WTC11 (cell line): ENCODE results near the gene RGS21. TPM values are rescaled to one million over a fixed set of nuclear protein-coding genes. Genes with fewer than 3 reads are reported as not detected.

ENCODE experiments used
- ATAC-seq: fragments of 200-7000 bp; cut with Tn5 transposase; 2 replicates; pipeline ENCODE4 v1.10.0; 2021; ENCODE audit warnings: mild to moderate bottlenecking, moderate library complexity
- CTCF ChIA-PET: fragments of 300-600 bp; sonication (Branson Sonifier 250); formaldehyde crosslinking; loops from one replicate; lab custom pipeline; 2021; ENCODE audit warnings: antibody characterized with exemption; lab: Charles Lee
- POLR2A ChIA-PET: fragments of 350-600 bp; sonication (Branson Sonifier 250); formaldehyde crosslinking; loops from one replicate; lab custom pipeline; 2021; ENCODE audit warnings: antibody characterized with exemption; lab: Charles Lee
- DNase-seq: peaks from one replicate; pipeline ENCODE4 v3.0.0; 2021; ENCODE audit warnings: low spot score
- H3K27ac Mint-ChIP-seq: 2 replicates; pipeline ENCODE4 v1.8.0; 2021; ENCODE audit warnings: mixed read lengths
- H3K27me3 Mint-ChIP-seq: 2 replicates; pipeline ENCODE4 v1.8.0; 2021; ENCODE audit warnings: low read depth, mild to moderate bottlenecking, moderate library complexity, mixed read lengths
- H3K36me3 Mint-ChIP-seq: 2 replicates; pipeline ENCODE4 v1.8.0; 2021; ENCODE audit warnings: mixed read lengths
- H3K4me1 Mint-ChIP-seq: 2 replicates; pipeline ENCODE4 v1.8.0; 2022; ENCODE audit warnings: mixed read lengths
- H3K4me3 Mint-ChIP-seq: 2 replicates; pipeline ENCODE4 v1.8.0; 2021; ENCODE audit warnings: mild to moderate bottlenecking, moderate library complexity, mixed read lengths
- H3K9me3 Mint-ChIP-seq: 2 replicates; pipeline ENCODE4 v1.8.0; 2021; ENCODE audit warnings: mixed read lengths
- CDX4 ChIP-seq: fragments of 250-450 bp; sonication (Bioruptor Pico); IDR thresholded peaks from 2 replicates; pipeline ENCODE4 v1.9.0; 2021; ENCODE audit warnings: moderate library complexity, mild to moderate bottlenecking, inconsistent platforms, borderline replicate concordance
- E2F5 ChIP-seq: sonication (generic); formaldehyde crosslinking; IDR thresholded peaks from 2 replicates; pipeline ENCODE4 v1.8.1; 2022; ENCODE audit warnings: mild to moderate bottlenecking, moderate library complexity, missing genetic modification reagents
- FOXJ3 ChIP-seq: sonication (generic); formaldehyde crosslinking; IDR thresholded peaks from 2 replicates; pipeline ENCODE4 v1.9.0; 2021; ENCODE audit warnings: missing genetic modification reagents, mild to moderate bottlenecking, borderline replicate concordance
- FOXK1 ChIP-seq: sonication (generic); formaldehyde crosslinking; IDR thresholded peaks from 2 replicates; pipeline ENCODE4 v1.8.0; 2022; ENCODE audit warnings: mild to moderate bottlenecking, moderate library complexity, missing genetic modification reagents
- GABPB1 ChIP-seq: sonication (generic); formaldehyde crosslinking; IDR thresholded peaks from 2 replicates; pipeline ENCODE4 v1.8.1; 2023; ENCODE audit warnings: mild to moderate bottlenecking, missing genetic modification reagents
- HMGXB4 ChIP-seq: sonication (generic); formaldehyde crosslinking; IDR thresholded peaks from 2 replicates; pipeline ENCODE4 v1.8.1; 2023; ENCODE audit warnings: mild to moderate bottlenecking, moderate library complexity, missing genetic modification reagents
- MAX ChIP-seq: sonication (generic); formaldehyde crosslinking; IDR thresholded peaks from 2 replicates; pipeline ENCODE4 v1.8.0; 2022; ENCODE audit warnings: mild to moderate bottlenecking, missing genetic modification reagents
- MLX ChIP-seq: sonication (generic); formaldehyde crosslinking; IDR thresholded peaks from 2 replicates; pipeline ENCODE4 v1.8.1; 2023; ENCODE audit warnings: mild to moderate bottlenecking, missing genetic modification reagents, moderate library complexity
- MYBL2 ChIP-seq: sonication (generic); formaldehyde crosslinking; IDR thresholded peaks from 2 replicates; pipeline ENCODE4 v1.8.1; 2023; ENCODE audit warnings: mild to moderate bottlenecking, moderate library complexity, missing genetic modification reagents
- NFATC4 ChIP-seq: fragments of 250-450 bp; sonication (Bioruptor Pico); IDR thresholded peaks from 2 replicates; pipeline ENCODE4 v1.9.0; 2021; ENCODE audit warnings: mild to moderate bottlenecking
- NFYB ChIP-seq: sonication (generic); formaldehyde crosslinking; conservative IDR thresholded peaks from 2 replicates; pipeline ENCODE4 v1.8.0; 2022; ENCODE audit warnings: low read depth, missing genetic modification reagents
- PRDM15 ChIP-seq: sonication (generic); formaldehyde crosslinking; IDR thresholded peaks from 2 replicates; pipeline ENCODE4 v1.8.0; 2022; ENCODE audit warnings: missing genetic modification reagents
- PREB ChIP-seq: sonication (generic); formaldehyde crosslinking; IDR thresholded peaks from 2 replicates; pipeline ENCODE4 v1.8.1; 2022; ENCODE audit warnings: mild to moderate bottlenecking, missing genetic modification reagents, moderate library complexity, borderline replicate concordance
- SMAD3 ChIP-seq: sonication (generic); formaldehyde crosslinking; IDR thresholded peaks from 2 replicates; pipeline ENCODE4 v1.8.0; 2022; ENCODE audit warnings: missing genetic modification reagents, mild to moderate bottlenecking, borderline replicate concordance
- SMAD4 ChIP-seq: sonication (generic); formaldehyde crosslinking; IDR thresholded peaks from 2 replicates; pipeline ENCODE4 v1.8.0; 2022; ENCODE audit warnings: mild to moderate bottlenecking, missing genetic modification reagents
- USF1 ChIP-seq: sonication (generic); formaldehyde crosslinking; IDR thresholded peaks from 2 replicates; pipeline ENCODE4 v1.8.0; 2022; ENCODE audit warnings: mild to moderate bottlenecking, missing genetic modification reagents
- ZBTB21 ChIP-seq: sonication (generic); formaldehyde crosslinking; IDR thresholded peaks from 2 replicates; pipeline ENCODE4 v1.8.1; 2023; ENCODE audit warnings: mild to moderate bottlenecking, missing genetic modification reagents, borderline replicate concordance
- ZBTB43 ChIP-seq: sonication (generic); formaldehyde crosslinking; IDR thresholded peaks from 2 replicates; pipeline ENCODE4 v1.8.1; 2023; ENCODE audit warnings: mild to moderate bottlenecking, missing genetic modification reagents
- ZNF138 ChIP-seq: sonication (generic); formaldehyde crosslinking; conservative IDR thresholded peaks from 2 replicates; pipeline ENCODE4 v1.8.1; 2022; ENCODE audit warnings: mild to moderate bottlenecking, moderate library complexity, missing genetic modification reagents
- ZNF219 ChIP-seq: sonication (generic); formaldehyde crosslinking; IDR thresholded peaks from 2 replicates; pipeline ENCODE4 v1.8.0; 2023; ENCODE audit warnings: missing genetic modification reagents, mild to moderate bottlenecking, borderline replicate concordance
- ZNF232 ChIP-seq: sonication (generic); formaldehyde crosslinking; IDR thresholded peaks from 2 replicates; pipeline ENCODE4 v1.8.0; 2022; ENCODE audit warnings: mild to moderate bottlenecking, missing genetic modification reagents
- ZNF416 ChIP-seq: fragments of 250-450 bp; sonication (Bioruptor Pico); IDR thresholded peaks from 2 replicates; pipeline ENCODE4 v1.9.0; 2021; ENCODE audit warnings: mild to moderate bottlenecking, inconsistent platforms
- ZNF423 ChIP-seq: fragments of 250-450 bp; sonication (Bioruptor Pico); IDR thresholded peaks from 2 replicates; pipeline ENCODE4 v2.1.2; 2022; ENCODE audit warnings: mild to moderate bottlenecking, moderate library complexity
- ZNF512 ChIP-seq: sonication (generic); formaldehyde crosslinking; IDR thresholded peaks from 2 replicates; pipeline ENCODE4 v1.8.1; 2022; ENCODE audit warnings: missing genetic modification reagents, borderline replicate concordance
- total RNA-seq: library from RNA; stranded (reverse); gene quantifications from 3 replicates; pipeline ENCODE4 v1.2.3, GENCODE V29; 2021

Gene RGS21
- total RNA-seq, 1 experiment from 2014 or later: not detected

- ChIA-PET CTCF (no interaction called here), POLR2A (no interaction called here)
- no peaks in the 10 kb centered on the region for H3K9me3 Mint-ChIP-seq
- H3K4me1 Mint-ChIP-seq: no peaks in the 10 kb centered on the region
- ATAC-seq: no peak
- H3K27ac Mint-ChIP-seq: no peak overlapping the region
- no peak for DNase-seq
- no peaks in the 10 kb centered on the region for H3K27me3 Mint-ChIP-seq
- no peak for TF ChIP-seq FOXJ3 (CRISPR knock-in tag)
- no peak for TF ChIP-seq ZNF423 (CRISPR knock-in tag)
- TF ChIP-seq ZNF512 (CRISPR knock-in tag): no peak
- no peak for TF ChIP-seq MLX (CRISPR knock-in tag)
- TF ChIP-seq ZBTB21: no peak
- no peak for TF ChIP-seq HMGXB4 (CRISPR knock-in tag)
- TF ChIP-seq PREB (CRISPR knock-in tag): no peak
- TF ChIP-seq SMAD3 (CRISPR knock-in tag): no peak
- TF ChIP-seq E2F5 (CRISPR knock-in tag): no peak
- TF ChIP-seq SMAD4: no peak
- no peak for TF ChIP-seq NFATC4
- TF ChIP-seq CDX4 (CRISPR knock-in tag): no peak
- no peak for TF ChIP-seq GABPB1
- TF ChIP-seq NFYB (CRISPR knock-in tag): no peak
- no peak for TF ChIP-seq ZNF138 (CRISPR knock-in tag)
- no peak for TF ChIP-seq ZNF416 (CRISPR knock-in tag)
- TF ChIP-seq ZNF219: no peak
- TF ChIP-seq FOXK1: no peak
- TF ChIP-seq ZBTB43 (CRISPR knock-in tag): no peak
- H3K4me3 Mint-ChIP-seq: no peak overlapping the region
- no peaks in the 10 kb centered on the region for H3K36me3 Mint-ChIP-seq
Measured at GRCh38 chr1:192349314-192349713, 32.5 kb downstream of the RGS21 start.

- H3K36me3 Mint-ChIP-seq: no peaks in the 10 kb centered on the region
- H3K9me3 Mint-ChIP-seq: no peaks in the 10 kb centered on the region
- ChIA-PET POLR2A (no interaction called here), CTCF (no interaction called here)
- no peak overlapping the region for H3K4me3 Mint-ChIP-seq
- H3K27ac Mint-ChIP-seq: no peak overlapping the region
- no peaks in the 10 kb centered on the region for H3K27me3 Mint-ChIP-seq
- ATAC-seq (no peak), DNase-seq (no peak)
- H3K4me1 Mint-ChIP-seq: no peaks in the 10 kb centered on the region
- no peak for TF ChIP-seq PRDM15
- TF ChIP-seq ZNF232: no peak
- TF ChIP-seq ZBTB21: no peak
- TF ChIP-seq MAX (CRISPR knock-in tag): no peak
- no peak for TF ChIP-seq USF1 (CRISPR knock-in tag)
- TF ChIP-seq SMAD4: no peak
- TF ChIP-seq MYBL2: no peak
Measured at GRCh38 chr1:192350356-192350755, 33.6 kb downstream of the RGS21 start.
